ENCODE measurements around the gene OTX2. TPM values are rescaled to one million over a fixed set of nuclear protein-coding genes. Genes with fewer than 3 reads are reported as not detected.

The OTX2 gene
- total RNA-seq, 1 donor from 2014 or later = not detected

- H3K27ac Mint-ChIP-seq = no peak overlapping the region
- peaks cover 72% of the 10 kb centered on the region for H3K27me3 Mint-ChIP-seq
- peaks cover 1% of the 10 kb centered on the region for H3K4me1 Mint-ChIP-seq (ENCODE audit: low read depth)
- H3K36me3 Mint-ChIP-seq (ENCODE audit: insufficient read depth) = no peaks in the 10 kb centered on the region
- TF ChIP-seq CTCF (IDR thresholded peaks at IDR 0.05; ENCODE audit: unreplicated experiment) = no peak
- H3K9me3 Mint-ChIP-seq (ENCODE audit: low read depth) = no peaks in the 10 kb centered on the region
- no peak overlapping the region for H3K4me3 Mint-ChIP-seq (ENCODE audit: low read depth)
- DNase-seq (ENCODE audit: low spot score, unreplicated experiment) = no peak
Observed at GRCh38 chr14:56789955-56790354, 20.3 kb downstream of the OTX2 start.

GRCh38 chr14:56787530-56787929, 22.7 kb downstream of the OTX2 start:
- Mint-ChIP-seq H3K9me3 (ENCODE audit: low read depth) (no peaks in the 10 kb centered on the region), H3K4me1 (ENCODE audit: low read depth) (no peaks in the 10 kb centered on the region), H3K36me3 (ENCODE audit: insufficient read depth) (no peaks in the 10 kb centered on the region), H3K27me3 (peaks cover 50% of the 10 kb centered on the region), H3K27ac (no peak overlapping the region), H3K4me3 (ENCODE audit: low read depth) (no peak overlapping the region)
- no peak for TF ChIP-seq CTCF (IDR thresholded peaks at IDR 0.05; ENCODE audit: unreplicated experiment)
- no peak for DNase-seq (ENCODE audit: low spot score, unreplicated experiment)

GRCh38 chr14:56782711-56783110, 27.6 kb downstream of the OTX2 start:
- Mint-ChIP-seq H3K4me1 (ENCODE audit: low read depth) (no peaks in the 10 kb centered on the region), H3K27me3 (peaks cover 26% of the 10 kb centered on the region), H3K36me3 (ENCODE audit: insufficient read depth) (no peaks in the 10 kb centered on the region), H3K27ac (no peak overlapping the region), H3K9me3 (ENCODE audit: low read depth) (no peaks in the 10 kb centered on the region), H3K4me3 (ENCODE audit: low read depth) (no peak overlapping the region)
- DNase-seq (ENCODE audit: low spot score, unreplicated experiment) = no peak
- no peak for TF ChIP-seq CTCF (IDR thresholded peaks at IDR 0.05; ENCODE audit: unreplicated experiment)

GRCh38 chr14:56774503-56774902, 35.8 kb downstream of the OTX2 start:
- Mint-ChIP-seq H3K9me3 (ENCODE audit: low read depth) (no peaks in the 10 kb centered on the region), H3K27ac (no peak overlapping the region), H3K27me3 (peaks cover 38% of the 10 kb centered on the region), H3K4me1 (ENCODE audit: low read depth) (no peaks in the 10 kb centered on the region), H3K36me3 (ENCODE audit: insufficient read depth) (no peaks in the 10 kb centered on the region), H3K4me3 (ENCODE audit: low read depth) (no peak overlapping the region)
- DNase-seq (ENCODE audit: low spot score, unreplicated experiment) = no peak
- TF ChIP-seq CTCF (IDR thresholded peaks at IDR 0.05; ENCODE audit: unreplicated experiment) = no peak

GRCh38 chr14:56770512-56770911, 39.8 kb downstream of the OTX2 start:
- no peaks in the 10 kb centered on the region for H3K4me1 Mint-ChIP-seq (ENCODE audit: low read depth)
- H3K27ac Mint-ChIP-seq = no peak overlapping the region
- TF ChIP-seq CTCF (IDR thresholded peaks at IDR 0.05; ENCODE audit: unreplicated experiment) = no peak
- no peak for DNase-seq (ENCODE audit: low spot score, unreplicated experiment)
- H3K9me3 Mint-ChIP-seq (ENCODE audit: low read depth) = no peaks in the 10 kb centered on the region
- H3K36me3 Mint-ChIP-seq (ENCODE audit: insufficient read depth) = no peaks in the 10 kb centered on the region
- no peak overlapping the region for H3K4me3 Mint-ChIP-seq (ENCODE audit: low read depth)
- peaks cover 21% of the 10 kb centered on the region for H3K27me3 Mint-ChIP-seq

All from progenitor cell of endocrine pancreas (in vitro differentiated cells).